NCI-H2107 (cell line): ENCODE measurements around the gene ANO4.
"Not testable (repeated sequence)": the region's sequence is repeated elsewhere in the genome, so short reads cannot be mapped to it uniquely, and the experiment has no call there.

Experiments
- DNase-seq: peaks from one replicate; lab custom pipeline; 2025; lab: John Stamatoyannopoulos, UW

Gene ANO4

GRCh38 chr12:101044512-101045059 lies 250.0 kb downstream of the ANO4 start:
- no peak for DNase-seq

GRCh38 chr12:101045486-101046464 lies 251.2 kb downstream of the ANO4 start:
- DNase-seq = no peak

- no peak for DNase-seq
These were observed 253.1 kb downstream of the ANO4 start for GRCh38 chr12:101047652-101048051.

- DNase-seq = no peak
These were observed 256.1 kb downstream of the ANO4 start for GRCh38 chr12:101050631-101051030.

GRCh38 chr12:101051151-101051550 lies 256.6 kb downstream of the ANO4 start:
- no peak for DNase-seq

GRCh38 chr12:101051901-101052550 lies 257.4 kb downstream of the ANO4 start:
- no peak for DNase-seq

GRCh38 chr12:101053203-101053602 lies 258.6 kb downstream of the ANO4 start:
- no peak for DNase-seq

- DNase-seq = no peak
These were observed 261.4 kb downstream of the ANO4 start for GRCh38 chr12:101055940-101056339.

GRCh38 chr12:101062508-101062907 lies 267.9 kb downstream of the ANO4 start:
- DNase-seq = not testable (repeated sequence)

GRCh38 chr12:101064721-101065120 lies 270.1 kb downstream of the ANO4 start:
- no peak for DNase-seq

GRCh38 chr12:101066489-101066888 lies 271.9 kb downstream of the ANO4 start:
- DNase-seq = no peak

- no peak for DNase-seq
These were observed 273.8 kb downstream of the ANO4 start for GRCh38 chr12:101068402-101068801.

GRCh38 chr12:101068836-101069235 lies 274.3 kb downstream of the ANO4 start:
- DNase-seq = no peak

GRCh38 chr12:101074940-101075680 lies 280.5 kb downstream of the ANO4 start:
- DNase-seq = no peak

- DNase-seq = no peak
These were observed 282.3 kb downstream of the ANO4 start for GRCh38 chr12:101076921-101077320.

GRCh38 chr12:101077791-101078528 lies 283.4 kb downstream of the ANO4 start:
- DNase-seq = no peak

- DNase-seq = no peak
These were observed 284.1 kb downstream of the ANO4 start for GRCh38 chr12:101078536-101079285.

GRCh38 chr12:101082706-101083105 lies 288.1 kb downstream of the ANO4 start:
- DNase-seq = no peak

- DNase-seq = no peak
These were observed 292.0 kb downstream of the ANO4 start for GRCh38 chr12:101086490-101087135.

GRCh38 chr12:101087920-101088319 lies 293.3 kb downstream of the ANO4 start:
- no peak for DNase-seq
